Neural cell (in vitro differentiated cells): ENCODE measurements around the gene PAPOLA.

ENCODE experiments used
- CTCF ChIP-seq: fragments of 450-650 bp; IDR thresholded peaks from 2 replicates; pipeline ENCODE4 v1.5.1; 2014; ENCODE audit warnings: antibody characterized with exemption, mild to moderate bottlenecking, moderate library complexity; ENCODE audit not compliant: poor library complexity, severe bottlenecking
- EP300 ChIP-seq: fragments of 450-650 bp; conservative IDR thresholded peaks from 2 replicates; pipeline ENCODE4 v1.6.1; 2014; ENCODE audit warnings: antibody characterized with exemption, mild to moderate bottlenecking, moderate library complexity; ENCODE audit not compliant: poor library complexity, severe bottlenecking
- POLR2AphosphoS5 ChIP-seq: IDR thresholded peaks from 2 replicates; pipeline ENCODE4 v1.6.1; 2012
- RAD21 ChIP-seq: fragments of 450-650 bp; conservative IDR thresholded peaks from 2 replicates; pipeline ENCODE4 v1.6.1; 2014; ENCODE audit warnings: antibody characterized with exemption, mild to moderate bottlenecking, moderate library complexity
- REST ChIP-seq: IDR thresholded peaks from 2 replicates; pipeline ENCODE4 v1.6.1; 2012; ENCODE audit warnings: borderline replicate concordance

GRCh38 chr14:96511667-96512066 lies 9.5 kb downstream of the PAPOLA start:
- TF ChIP-seq CTCF: no peak
- no peak for TF ChIP-seq RAD21
- TF ChIP-seq REST: no peak
- no peak for TF ChIP-seq POLR2AphosphoS5
- TF ChIP-seq EP300: no peak
